AG04449 (cell line): ENCODE data around the gene LRP2.

ENCODE experiments used
- CTCF ChIA-PET: fragments of 350-600 bp; formaldehyde crosslinking; extraction: SDS; loops from one replicate; lab custom pipeline; 2021; ENCODE audit warnings: antibody characterized with exemption; lab: Yijun Ruan, JAX
- POLR2A ChIA-PET: fragments of 400-600, 350-600 bp; formaldehyde crosslinking; extraction: SDS; loops from one replicate; lab custom pipeline; 2020; ENCODE audit warnings: antibody characterized with exemption, inconsistent platforms; lab: Yijun Ruan, JAX
- DNase-seq: peaks from one replicate; pipeline ENCODE4 v3.0.0-alpha.2; 2010; ENCODE audit warnings: low read depth, low spot score
- H3K4me3 ChIP-seq: 2 replicates; pipeline ENCODE4 v1.5.1; 2011; ENCODE audit warnings: low read depth, mild to moderate bottlenecking, control low read depth, low read length
- CTCF ChIP-seq: IDR thresholded peaks from one replicate; pipeline ENCODE4 v1.5.1; 2011; ENCODE audit warnings: mild to moderate bottlenecking, moderate library complexity, low read length, control low read depth, inconsistent platforms; ENCODE audit not compliant: insufficient read depth; ENCODE audit errors: missing control alignments

Gene LRP2

GRCh38 chr2:169344736-169345485, 17.4 kb downstream of the LRP2 start:
- POLR2A ChIA-PET, result no interaction called here

GRCh38 chr2:169343202-169343601, 19.1 kb downstream of the LRP2 start:
- TF ChIP-seq CTCF, result no peak
- no peak overlapping the region for H3K4me3 ChIP-seq
- POLR2A ChIA-PET, result no interaction called here
- CTCF ChIA-PET, result no interaction called here
- DNase-seq, result no peak

More at GRCh38 chr2:169344736-169345485, 17.4 kb downstream of the LRP2 start:
- DNase-seq, result no peak
- no peak overlapping the region for H3K4me3 ChIP-seq
- TF ChIP-seq CTCF, result no peak
- CTCF ChIA-PET, result no interaction called here

- ChIA-PET CTCF (no interaction called here), POLR2A (no interaction called here)
- H3K4me3 ChIP-seq, result no peak overlapping the region
- TF ChIP-seq CTCF, result no peak
- no peak for DNase-seq
Observed at GRCh38 chr2:169339657-169340056, 22.7 kb downstream of the LRP2 start.

- no peak for DNase-seq
- TF ChIP-seq CTCF, result no peak
- POLR2A ChIA-PET, result no interaction called here
- CTCF ChIA-PET, result no interaction called here
- no peak overlapping the region for H3K4me3 ChIP-seq
Observed at GRCh38 chr2:169336695-169337094, 25.6 kb downstream of the LRP2 start.

- POLR2A ChIA-PET, result no interaction called here
- CTCF ChIA-PET, result no interaction called here
- H3K4me3 ChIP-seq, result no peak overlapping the region
- DNase-seq, result no peak
- no peak for TF ChIP-seq CTCF
Observed at GRCh38 chr2:169330555-169331198, 31.7 kb downstream of the LRP2 start.

- TF ChIP-seq CTCF, result no peak
- H3K4me3 ChIP-seq, result no peak overlapping the region
- ChIA-PET POLR2A (no interaction called here), CTCF (no interaction called here)
- no peak for DNase-seq
Observed at GRCh38 chr2:169329688-169330554, 32.4 kb downstream of the LRP2 start.
